Stimulated activated naive CD4-positive, alpha-beta T cell (primary cell): Measurements from ENCODE around the gene PLEKHM2.
"Not testable (repeated sequence)": the region's sequence is repeated elsewhere in the genome, so short reads cannot be mapped to it uniquely, and the experiment has no call there.

ENCODE experiments used
- DNase-seq, 6 experiments: peaks; one replicate each; lab custom pipeline; 2025; lab: John Stamatoyannopoulos, UW

The PLEKHM2 gene

GRCh38 chr1:15676010-15676409 is 8.1 kb upstream of the PLEKHM2 start:
- DNase-seq, result no peak

GRCh38 chr1:15676688-15677661 is 7.1 kb upstream of the PLEKHM2 start:
- no peak for DNase-seq

- DNase-seq, result no peak
These were observed 5.5 kb upstream of the PLEKHM2 start for GRCh38 chr1:15678578-15678977.

GRCh38 chr1:15680131-15680530 is 4.0 kb upstream of the PLEKHM2 start:
- DNase-seq, result no peak

GRCh38 chr1:15680561-15681348 is 3.4 kb upstream of the PLEKHM2 start:
- DNase-seq, result no peak

GRCh38 chr1:15681349-15682292 is 2.5 kb upstream of the PLEKHM2 start:
- no peak for DNase-seq

- no peak for DNase-seq
These were observed 1.2 kb upstream of the PLEKHM2 start for GRCh38 chr1:15682936-15683341.

- DNase-seq, result no peak
These were observed 628 bp upstream of the PLEKHM2 start for GRCh38 chr1:15683345-15684039.

- peak in 5 of 6 experiments; percentile 13 to 51 (median 27) for DNase-seq
These were observed 560 bp downstream of the PLEKHM2 start for GRCh38 chr1:15684468-15685291.

GRCh38 chr1:15685820-15686219 is 1.7 kb downstream of the PLEKHM2 start:
- DNase-seq, result peak in 1 of 6 experiments; percentile 13

- no peak for DNase-seq
These were observed 3.3 kb downstream of the PLEKHM2 start for GRCh38 chr1:15687446-15687845.

- no peak for DNase-seq
These were observed 6.2 kb downstream of the PLEKHM2 start for GRCh38 chr1:15690317-15690716.

- DNase-seq, result no peak
These were observed 7.4 kb downstream of the PLEKHM2 start for GRCh38 chr1:15691434-15692032.

GRCh38 chr1:15692121-15692682 is 8.1 kb downstream of the PLEKHM2 start:
- DNase-seq, result no peak

GRCh38 chr1:15693371-15693770 is 9.3 kb downstream of the PLEKHM2 start:
- DNase-seq, result no peak

- DNase-seq, result peak; percentile 14 to 76 (median 37)
These were observed 12.9 kb downstream of the PLEKHM2 start for GRCh38 chr1:15696956-15697521.

GRCh38 chr1:15698201-15698600 is 14.1 kb downstream of the PLEKHM2 start:
- no peak for DNase-seq

GRCh38 chr1:15699321-15699720 is 15.2 kb downstream of the PLEKHM2 start:
- not testable (repeated sequence) for DNase-seq

- DNase-seq, result no peak
These were observed 16.4 kb downstream of the PLEKHM2 start for GRCh38 chr1:15700508-15700907.
